ENCODE measurements around the gene ADD1.
"Not testable (repeated sequence)": the region's sequence is repeated elsewhere in the genome, so short reads cannot be mapped to it uniquely, and the experiment has no call there.

- TF ChIP-seq TAF1 (CRISPR knock-in tag; IDR thresholded peaks at IDR 0.05); LBX2 (CRISPR knock-in tag; IDR thresholded peaks at IDR 0.05; ENCODE audit: borderline replicate concordance); CBFB (CRISPR knock-in tag; IDR thresholded peaks at IDR 0.05); EZH2 (conservative IDR thresholded peaks at IDR 0.05; ENCODE audit: low read depth, low read length); ZNF660 (CRISPR knock-in tag; IDR thresholded peaks at IDR 0.05; ENCODE audit: borderline replicate concordance, low read depth); PHF21A (CRISPR knock-in tag; IDR thresholded peaks at IDR 0.05); POLR2AphosphoS5 (IDR thresholded peaks at IDR 0.05; ENCODE audit: low read depth, low read length); ZNF274 (CRISPR knock-in tag; IDR thresholded peaks at IDR 0.05); CTCF (CRISPR knock-in tag; IDR thresholded peaks at IDR 0.05); KLF9 (CRISPR knock-in tag; IDR thresholded peaks at IDR 0.05; ENCODE audit: low read depth); MAFK (conservative IDR thresholded peaks at IDR 0.05 in 1 of 2, IDR thresholded peaks at IDR 0.05 in 1 of 2; ENCODE audit: low read length in 2 of 2): not testable (repeated sequence)
- TF ChIP-seq, protein P1, sequence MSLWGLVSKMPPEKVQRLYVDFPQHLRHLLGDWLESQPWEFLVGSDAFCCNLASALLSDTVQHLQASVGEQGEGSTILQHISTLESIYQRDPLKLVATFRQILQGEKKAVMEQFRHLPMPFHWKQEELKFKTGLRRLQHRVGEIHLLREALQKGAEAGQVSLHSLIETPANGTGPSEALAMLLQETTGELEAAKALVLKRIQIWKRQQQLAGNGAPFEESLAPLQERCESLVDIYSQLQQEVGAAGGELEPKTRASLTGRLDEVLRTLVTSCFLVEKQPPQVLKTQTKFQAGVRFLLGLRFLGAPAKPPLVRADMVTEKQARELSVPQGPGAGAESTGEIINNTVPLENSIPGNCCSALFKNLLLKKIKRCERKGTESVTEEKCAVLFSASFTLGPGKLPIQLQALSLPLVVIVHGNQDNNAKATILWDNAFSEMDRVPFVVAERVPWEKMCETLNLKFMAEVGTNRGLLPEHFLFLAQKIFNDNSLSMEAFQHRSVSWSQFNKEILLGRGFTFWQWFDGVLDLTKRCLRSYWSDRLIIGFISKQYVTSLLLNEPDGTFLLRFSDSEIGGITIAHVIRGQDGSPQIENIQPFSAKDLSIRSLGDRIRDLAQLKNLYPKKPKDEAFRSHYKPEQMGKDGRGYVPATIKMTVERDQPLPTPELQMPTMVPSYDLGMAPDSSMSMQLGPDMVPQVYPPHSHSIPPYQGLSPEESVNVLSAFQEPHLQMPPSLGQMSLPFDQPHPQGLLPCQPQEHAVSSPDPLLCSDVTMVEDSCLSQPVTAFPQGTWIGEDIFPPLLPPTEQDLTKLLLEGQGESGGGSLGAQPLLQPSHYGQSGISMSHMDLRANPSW (CRISPR knock-in tag; IDR thresholded peaks at IDR 0.05; ENCODE audit: borderline replicate concordance) = not testable (repeated sequence)
Measured at GRCh38 chr4:2938411-2938810, 94.8 kb downstream of the ADD1 start.
